Measurements from ENCODE around the gene PCDHB7. TPM values are rescaled to one million over a fixed set of nuclear protein-coding genes. Genes with fewer than 3 reads are reported as not detected.
"Not testable (repeated sequence)": the region's sequence is repeated elsewhere in the genome, so short reads cannot be mapped to it uniquely, and the experiment has no call there.

Gene PCDHB7
- total and polyA plus RNA-seq, 2 donors (not counting 3 experiments of a cell fraction or from before 2014, with no cell fraction given), result 0.27 to 0.57 TPM

- Histone ChIP-seq H3K4me1 (ENCODE audit: control insufficient read depth, extremely low read depth, insufficient read depth, low read length) (no peaks in the 10 kb centered on the region), H3K9me1 (replicated peaks; ENCODE audit: control insufficient read depth, extremely low read depth, insufficient read depth, low read length) (no peaks in the 10 kb centered on the region), H3K36me3 (ENCODE audit: control insufficient read depth in 2 of 2, extremely low read depth in 1 of 2, insufficient read depth in 2 of 2, low read length in 2 of 2) (no peaks in the 10 kb centered on the region), H4K20me1 (replicated peaks; ENCODE audit: control insufficient read depth, extremely low read depth, insufficient read depth, low read length) (no peaks in the 10 kb centered on the region), H3K9me3 (replicated peaks; ENCODE audit: control insufficient read depth, insufficient read depth, low read length) (no peaks in the 10 kb centered on the region), H3K4me2 (ENCODE audit: insufficient read depth, low read length) (no peak overlapping the region), H3K79me2 (ENCODE audit: control insufficient read depth, insufficient read depth, low read length) (no peaks in the 10 kb centered on the region), H3K9ac (replicated peaks; ENCODE audit: extremely low read depth, insufficient read depth, low read length) (no peak overlapping the region), H2AFZ (ENCODE audit: low read depth, low read length) (no peak overlapping the region), H3K4me3 (replicated peaks in 1 of 3; ENCODE audit: insufficient read depth in 1 of 3, low read depth in 1 of 3, low read length in 3 of 3) (no peak overlapping the region), H3K27me3 (ENCODE audit: control insufficient read depth in 2 of 2, insufficient read depth in 2 of 2, low read length in 2 of 2) (no peaks in the 10 kb centered on the region), H3K27ac (ENCODE audit: insufficient read depth, low read depth, low read length) (no peak overlapping the region)
- FAIRE-seq, result no peak
- ChIA-PET CTCF (no interaction called here), POLR2A (no interaction called here)
- DNase-seq (ENCODE audit: low read depth, low spot score), result no peak
- no peak for TF ChIP-seq MAX (IDR thresholded peaks at IDR 0.05; ENCODE audit: insufficient read depth, insufficient read length)
- no peak for TF ChIP-seq JUN (IDR thresholded peaks at IDR 0.05; ENCODE audit: borderline replicate concordance, insufficient read depth, insufficient read length, low read depth)
- intact Hi-C loops (cut with micrococcal nuclease), result no loop called here
- BruUV-seq (replicated peaks), result no TSS peak
- dilution Hi-C loops (cut with MboI; ENCODE audit: extremely low pct_ligation_motif_present, low sequenced_read_pairs), result no loop called here
These were observed 16.7 kb upstream of the PCDHB7 start for GRCh38 chr5:141155540-141156374.

- H3K36me3 ChIP-seq (ENCODE audit: control insufficient read depth in 2 of 2, extremely low read depth in 1 of 2, insufficient read depth in 2 of 2, low read length in 2 of 2); H3K4me1 ChIP-seq (ENCODE audit: control insufficient read depth, extremely low read depth, insufficient read depth, low read length); H3K9me1 ChIP-seq (replicated peaks; ENCODE audit: control insufficient read depth, extremely low read depth, insufficient read depth, low read length); H3K79me2 ChIP-seq (ENCODE audit: control insufficient read depth, insufficient read depth, low read length); H3K4me2 ChIP-seq (ENCODE audit: insufficient read depth, low read length); dilution Hi-C loops (cut with MboI; ENCODE audit: extremely low pct_ligation_motif_present, low sequenced_read_pairs); POLR2A ChIA-PET; H2AFZ ChIP-seq (ENCODE audit: low read depth, low read length); BruUV-seq (replicated peaks); H3K9ac ChIP-seq (replicated peaks; ENCODE audit: extremely low read depth, insufficient read depth, low read length); CTCF ChIA-PET; H4K20me1 ChIP-seq (replicated peaks; ENCODE audit: control insufficient read depth, extremely low read depth, insufficient read depth, low read length); DNase-seq (ENCODE audit: low read depth, low spot score); H3K9me3 ChIP-seq (replicated peaks; ENCODE audit: control insufficient read depth, insufficient read depth, low read length); H3K27ac ChIP-seq (ENCODE audit: insufficient read depth, low read depth, low read length); intact Hi-C loops (cut with micrococcal nuclease); FAIRE-seq; H3K27me3 ChIP-seq (ENCODE audit: control insufficient read depth in 2 of 2, insufficient read depth in 2 of 2, low read length in 2 of 2); H3K4me3 ChIP-seq (replicated peaks in 1 of 3; ENCODE audit: insufficient read depth in 1 of 3, low read depth in 1 of 3, low read length in 3 of 3): not testable (repeated sequence)
These were observed 15.1 kb upstream of the PCDHB7 start for GRCh38 chr5:141157356-141157755.

- POLR2A ChIA-PET; intact Hi-C loops (cut with micrococcal nuclease); H3K36me3 ChIP-seq (ENCODE audit: control insufficient read depth in 2 of 2, extremely low read depth in 1 of 2, insufficient read depth in 2 of 2, low read length in 2 of 2): not testable (repeated sequence)
These were observed 14.5 kb upstream of the PCDHB7 start for GRCh38 chr5:141157901-141158300.

More at GRCh38 chr5:141157901-141158300, 14.5 kb upstream of the PCDHB7 start:
- H4K20me1 ChIP-seq (replicated peaks; ENCODE audit: control insufficient read depth, extremely low read depth, insufficient read depth, low read length); H3K9ac ChIP-seq (replicated peaks; ENCODE audit: extremely low read depth, insufficient read depth, low read length); H3K4me3 ChIP-seq (replicated peaks in 1 of 3; ENCODE audit: insufficient read depth in 1 of 3, low read depth in 1 of 3, low read length in 3 of 3); CTCF ChIA-PET; dilution Hi-C loops (cut with MboI; ENCODE audit: extremely low pct_ligation_motif_present, low sequenced_read_pairs); H3K27me3 ChIP-seq (ENCODE audit: control insufficient read depth in 2 of 2, insufficient read depth in 2 of 2, low read length in 2 of 2); FAIRE-seq; H3K4me2 ChIP-seq (ENCODE audit: insufficient read depth, low read length); H3K9me3 ChIP-seq (replicated peaks; ENCODE audit: control insufficient read depth, insufficient read depth, low read length); H3K27ac ChIP-seq (ENCODE audit: insufficient read depth, low read depth, low read length); H3K9me1 ChIP-seq (replicated peaks; ENCODE audit: control insufficient read depth, extremely low read depth, insufficient read depth, low read length); H3K79me2 ChIP-seq (ENCODE audit: control insufficient read depth, insufficient read depth, low read length); BruUV-seq (replicated peaks); H3K4me1 ChIP-seq (ENCODE audit: control insufficient read depth, extremely low read depth, insufficient read depth, low read length); H2AFZ ChIP-seq (ENCODE audit: low read depth, low read length); DNase-seq (ENCODE audit: low read depth, low spot score): not testable (repeated sequence)

All from endothelial cell of umbilical vein (primary cell).